Loucy (cell line): ENCODE measurements around the gene SLC25A21.

ENCODE experiments used
- H2AFZ ChIP-seq: fragments of 200-600 bp; sonication (generic); 2 replicates; pipeline ENCODE4 v1.6.0; 2016; ENCODE audit warnings: antibody characterized with exemption, mild to moderate bottlenecking, low read length, moderate library complexity
- H3F3A ChIP-seq: fragments of 200-600 bp; 2 replicates; pipeline ENCODE4 v1.6.0; 2016; ENCODE audit warnings: antibody characterized with exemption, low read depth, mild to moderate bottlenecking
- H3K27me3 ChIP-seq: fragments of 200-600 bp; sonication (generic); 2 replicates; pipeline ENCODE4 v1.6.1; 2014; ENCODE audit warnings: low read length, mild to moderate bottlenecking; ENCODE audit not compliant: insufficient read depth, poor library complexity, severe bottlenecking
- H3K36me3 ChIP-seq: fragments of 200-600 bp; sonication (generic); 2 replicates; pipeline ENCODE4 v1.6.1; 2016; ENCODE audit warnings: low read length; ENCODE audit not compliant: insufficient read depth
- H3K4me1 ChIP-seq: fragments of 200-600 bp; sonication (generic); 2 replicates; pipeline ENCODE4 v1.5.1; 2014; ENCODE audit warnings: low read length, mild to moderate bottlenecking; ENCODE audit not compliant: insufficient read depth, poor library complexity, severe bottlenecking
- H3K4me2 ChIP-seq: fragments of 200-600 bp; sonication (generic); 2 replicates; pipeline ENCODE4 v1.6.0; 2014; ENCODE audit warnings: antibody characterized with exemption, low read length, low read depth, mild to moderate bottlenecking; ENCODE audit not compliant: poor library complexity, severe bottlenecking
- H3K4me3 ChIP-seq: fragments of 200-600 bp; sonication (generic); 2 replicates; pipeline ENCODE4 v1.5.1; 2014; ENCODE audit warnings: low read length, mild to moderate bottlenecking, mixed read lengths; ENCODE audit not compliant: poor library complexity, severe bottlenecking
- H3K79me2 ChIP-seq: fragments of 200-600 bp; sonication (generic); 2 replicates; pipeline ENCODE4 v1.6.1; 2014; ENCODE audit warnings: low read length; ENCODE audit not compliant: insufficient read depth
- H3K9ac ChIP-seq: fragments of 200-600 bp; sonication (generic); 2 replicates; pipeline ENCODE4 v1.6.0; 2014; ENCODE audit warnings: mild to moderate bottlenecking, low read depth, low read length, moderate library complexity; ENCODE audit not compliant: poor library complexity, severe bottlenecking
- H3K9me2 ChIP-seq: fragments of 200-600 bp; sonication (generic); replicated peaks from 2 replicates; pipeline ENCODE4 v1.6.1; 2016; ENCODE audit warnings: low read depth, low read length, mixed read lengths
- H3K9me3 ChIP-seq: fragments of 200-600 bp; sonication (generic); 2 replicates; pipeline ENCODE4 v1.6.1; 2014; ENCODE audit warnings: mild to moderate bottlenecking, antibody characterized with exemption, low read length, low read depth; ENCODE audit not compliant: insufficient read depth
- H4K20me1 ChIP-seq: fragments of 200-600 bp; sonication (generic); 2 replicates; pipeline ENCODE4 v1.6.0; 2014; ENCODE audit warnings: antibody characterized with exemption, low read length, mild to moderate bottlenecking; ENCODE audit not compliant: insufficient read depth, poor library complexity, severe bottlenecking
- CTCF ChIP-seq: fragments of 200-600 bp; sonication (generic); conservative IDR thresholded peaks from 2 replicates; pipeline ENCODE4 v1.5.1; 2014; ENCODE audit warnings: mild to moderate bottlenecking, antibody characterized with exemption, low read length
- EZH2phosphoT487 ChIP-seq: fragments of 200-600 bp; IDR thresholded peaks from 2 replicates; pipeline ENCODE4 v1.6.1; 2018; ENCODE audit warnings: antibody characterized with exemption, mild to moderate bottlenecking, moderate library complexity, borderline replicate concordance

SLC25A21 gene

GRCh38 chr14:36671149-36671548, 501.3 kb downstream of the SLC25A21 start:
- H3K9ac ChIP-seq, result no peak overlapping the region
- H3K4me3 ChIP-seq, result no peak overlapping the region
- TF ChIP-seq CTCF (no peak), EZH2phosphoT487 (no peak)
- H3F3A ChIP-seq, result no peaks in the 10 kb centered on the region
- no peaks in the 10 kb centered on the region for H3K27me3 ChIP-seq
- no peaks in the 10 kb centered on the region for H3K79me2 ChIP-seq
- H3K36me3 ChIP-seq, result no peaks in the 10 kb centered on the region
- H4K20me1 ChIP-seq, result no peaks in the 10 kb centered on the region
- H3K4me2 ChIP-seq, result no peak overlapping the region
- no peaks in the 10 kb centered on the region for H3K4me1 ChIP-seq
- H2AFZ ChIP-seq, result no peak overlapping the region
- H3K9me3 ChIP-seq, result no peaks in the 10 kb centered on the region
- H3K9me2 ChIP-seq, result no peaks in the 10 kb centered on the region

GRCh38 chr14:36667679-36668078, 504.7 kb downstream of the SLC25A21 start:
- H4K20me1 ChIP-seq, result no peaks in the 10 kb centered on the region
- H3K4me2 ChIP-seq, result no peak overlapping the region
- no peaks in the 10 kb centered on the region for H3K4me1 ChIP-seq
- no peak overlapping the region for H3K4me3 ChIP-seq
- TF ChIP-seq CTCF, result no peak
- TF ChIP-seq EZH2phosphoT487, result no peak
- no peaks in the 10 kb centered on the region for H3K9me2 ChIP-seq
- H3K9ac ChIP-seq, result no peak overlapping the region
- H3K79me2 ChIP-seq, result no peaks in the 10 kb centered on the region
- H3K36me3 ChIP-seq, result no peaks in the 10 kb centered on the region
- H3K27me3 ChIP-seq, result no peaks in the 10 kb centered on the region
- H3K9me3 ChIP-seq, result no peaks in the 10 kb centered on the region
- no peak overlapping the region for H2AFZ ChIP-seq
- H3F3A ChIP-seq, result no peaks in the 10 kb centered on the region

GRCh38 chr14:36666416-36667206, 505.8 kb downstream of the SLC25A21 start:
- no peaks in the 10 kb centered on the region for H3F3A ChIP-seq
- H3K9me3 ChIP-seq, result no peaks in the 10 kb centered on the region
- H3K4me1 ChIP-seq, result no peaks in the 10 kb centered on the region
- H3K4me2 ChIP-seq, result no peak overlapping the region
- no peaks in the 10 kb centered on the region for H3K27me3 ChIP-seq
- no peak overlapping the region for H2AFZ ChIP-seq
- H3K36me3 ChIP-seq, result no peaks in the 10 kb centered on the region
- no peaks in the 10 kb centered on the region for H3K9me2 ChIP-seq
- H3K9ac ChIP-seq, result no peak overlapping the region
- H3K79me2 ChIP-seq, result no peaks in the 10 kb centered on the region
- no peaks in the 10 kb centered on the region for H4K20me1 ChIP-seq
- no peak for TF ChIP-seq CTCF
- TF ChIP-seq EZH2phosphoT487, result no peak
- no peak overlapping the region for H3K4me3 ChIP-seq
